Measurements from ENCODE around the gene NNMT.

Gene NNMT

GRCh38 chr11:114342476-114342875 lies 46.3 kb downstream of the NNMT start:
- Histone ChIP-seq H3K4me1 (ENCODE audit: control insufficient read depth, insufficient read depth, low read length) (no peaks in the 10 kb centered on the region), H3K4me3 (ENCODE audit: insufficient read depth, low read depth, low read length) (no peak overlapping the region), H3K27me3 (ENCODE audit: control insufficient read depth, insufficient read depth, low read length, poor library complexity, severe bottlenecking) (no peaks in the 10 kb centered on the region), H3K9me3 (ENCODE audit: control insufficient read depth, low read length) (no peaks in the 10 kb centered on the region), H3K36me3 (ENCODE audit: control insufficient read depth, insufficient read depth, low read length) (no peaks in the 10 kb centered on the region), H3K27ac (ENCODE audit: insufficient read depth, low read depth, low read length, poor library complexity, severe bottlenecking) (no peak overlapping the region)
- WGBS, 2 experiments = 93 to 96% methylated on average over 2 of the region's 2 CpGs

- Histone ChIP-seq H3K36me3 (ENCODE audit: control insufficient read depth, insufficient read depth, low read length) (no peaks in the 10 kb centered on the region), H3K27me3 (ENCODE audit: control insufficient read depth, insufficient read depth, low read length, poor library complexity, severe bottlenecking) (no peaks in the 10 kb centered on the region), H3K4me1 (ENCODE audit: control insufficient read depth, insufficient read depth, low read length) (no peaks in the 10 kb centered on the region), H3K4me3 (ENCODE audit: insufficient read depth, low read depth, low read length) (no peak overlapping the region), H3K9me3 (ENCODE audit: control insufficient read depth, low read length) (no peaks in the 10 kb centered on the region), H3K27ac (ENCODE audit: insufficient read depth, low read depth, low read length, poor library complexity, severe bottlenecking) (no peak overlapping the region)
- WGBS, 2 experiments = 93% methylated on average over 6 of the region's 6 CpGs
Observed at GRCh38 chr11:114343020-114343419, 46.8 kb downstream of the NNMT start.

GRCh38 chr11:114343493-114343892 lies 47.3 kb downstream of the NNMT start:
- WGBS, 2 experiments = 89% methylated on average over 3 to 4 of the region's 4 CpGs
- H3K4me1 ChIP-seq (ENCODE audit: control insufficient read depth, insufficient read depth, low read length) = no peaks in the 10 kb centered on the region
- H3K27ac ChIP-seq (ENCODE audit: insufficient read depth, low read depth, low read length, poor library complexity, severe bottlenecking) = no peak overlapping the region
- H3K9me3 ChIP-seq (ENCODE audit: control insufficient read depth, low read length) = no peaks in the 10 kb centered on the region
- no peak overlapping the region for H3K4me3 ChIP-seq (ENCODE audit: insufficient read depth, low read depth, low read length)
- H3K27me3 ChIP-seq (ENCODE audit: control insufficient read depth, insufficient read depth, low read length, poor library complexity, severe bottlenecking) = no peaks in the 10 kb centered on the region
- no peaks in the 10 kb centered on the region for H3K36me3 ChIP-seq (ENCODE audit: control insufficient read depth, insufficient read depth, low read length)

GRCh38 chr11:114344494-114344893 lies 48.3 kb downstream of the NNMT start:
- H3K27ac ChIP-seq (ENCODE audit: insufficient read depth, low read depth, low read length, poor library complexity, severe bottlenecking) = no peak overlapping the region
- no peaks in the 10 kb centered on the region for H3K9me3 ChIP-seq (ENCODE audit: control insufficient read depth, low read length)
- 77 to 87% methylated on average over 4 of the region's 4 CpGs for WGBS, 2 experiments
- H3K36me3 ChIP-seq (ENCODE audit: control insufficient read depth, insufficient read depth, low read length) = no peaks in the 10 kb centered on the region
- no peak overlapping the region for H3K4me3 ChIP-seq (ENCODE audit: insufficient read depth, low read depth, low read length)
- no peaks in the 10 kb centered on the region for H3K27me3 ChIP-seq (ENCODE audit: control insufficient read depth, insufficient read depth, low read length, poor library complexity, severe bottlenecking)
- H3K4me1 ChIP-seq (ENCODE audit: control insufficient read depth, insufficient read depth, low read length) = no peaks in the 10 kb centered on the region

- Histone ChIP-seq H3K27me3 (ENCODE audit: control insufficient read depth, insufficient read depth, low read length, poor library complexity, severe bottlenecking) (no peaks in the 10 kb centered on the region), H3K4me3 (ENCODE audit: insufficient read depth, low read depth, low read length) (no peak overlapping the region), H3K36me3 (ENCODE audit: control insufficient read depth, insufficient read depth, low read length) (no peaks in the 10 kb centered on the region), H3K27ac (ENCODE audit: insufficient read depth, low read depth, low read length, poor library complexity, severe bottlenecking) (no peak overlapping the region), H3K4me1 (ENCODE audit: control insufficient read depth, insufficient read depth, low read length) (no peaks in the 10 kb centered on the region), H3K9me3 (ENCODE audit: control insufficient read depth, low read length) (no peaks in the 10 kb centered on the region)
- WGBS, 2 experiments = 75 to 82% methylated on average over 3 of the region's 3 CpGs
Observed at GRCh38 chr11:114345575-114346222, 49.5 kb downstream of the NNMT start.

- H3K9me3 ChIP-seq (ENCODE audit: control insufficient read depth, low read length) = no peaks in the 10 kb centered on the region
- no peaks in the 10 kb centered on the region for H3K36me3 ChIP-seq (ENCODE audit: control insufficient read depth, insufficient read depth, low read length)
- WGBS, 2 experiments = 83 to 84% methylated on average over 1 to 4 of the region's 4 CpGs
- H3K27ac ChIP-seq (ENCODE audit: insufficient read depth, low read depth, low read length, poor library complexity, severe bottlenecking) = no peak overlapping the region
- no peaks in the 10 kb centered on the region for H3K4me1 ChIP-seq (ENCODE audit: control insufficient read depth, insufficient read depth, low read length)
- H3K4me3 ChIP-seq (ENCODE audit: insufficient read depth, low read depth, low read length) = no peak overlapping the region
- H3K27me3 ChIP-seq (ENCODE audit: control insufficient read depth, insufficient read depth, low read length, poor library complexity, severe bottlenecking) = no peaks in the 10 kb centered on the region
Observed at GRCh38 chr11:114346709-114347141, 50.5 kb downstream of the NNMT start.

GRCh38 chr11:114348200-114349191 lies 52.3 kb downstream of the NNMT start:
- no peaks in the 10 kb centered on the region for H3K27me3 ChIP-seq (ENCODE audit: control insufficient read depth, insufficient read depth, low read length, poor library complexity, severe bottlenecking)
- WGBS, 2 experiments = 83 to 85% methylated on average over 13 of the region's 13 CpGs
- no peak overlapping the region for H3K27ac ChIP-seq (ENCODE audit: insufficient read depth, low read depth, low read length, poor library complexity, severe bottlenecking)
- H3K9me3 ChIP-seq (ENCODE audit: control insufficient read depth, low read length) = no peaks in the 10 kb centered on the region
- H3K4me3 ChIP-seq (ENCODE audit: insufficient read depth, low read depth, low read length) = no peak overlapping the region
- no peaks in the 10 kb centered on the region for H3K4me1 ChIP-seq (ENCODE audit: control insufficient read depth, insufficient read depth, low read length)
- H3K36me3 ChIP-seq (ENCODE audit: control insufficient read depth, insufficient read depth, low read length) = no peaks in the 10 kb centered on the region

- Histone ChIP-seq H3K27me3 (ENCODE audit: control insufficient read depth, insufficient read depth, low read length, poor library complexity, severe bottlenecking) (no peaks in the 10 kb centered on the region), H3K27ac (ENCODE audit: insufficient read depth, low read depth, low read length, poor library complexity, severe bottlenecking) (no peak overlapping the region), H3K4me1 (ENCODE audit: control insufficient read depth, insufficient read depth, low read length) (no peaks in the 10 kb centered on the region), H3K9me3 (ENCODE audit: control insufficient read depth, low read length) (no peaks in the 10 kb centered on the region), H3K4me3 (ENCODE audit: insufficient read depth, low read depth, low read length) (no peak overlapping the region), H3K36me3 (ENCODE audit: control insufficient read depth, insufficient read depth, low read length) (no peaks in the 10 kb centered on the region)
- 89 to 93% methylated on average over 10 of the region's 10 CpGs for WGBS, 2 experiments
Observed at GRCh38 chr11:114350022-114350421, 53.8 kb downstream of the NNMT start.

GRCh38 chr11:114353443-114353842 lies 57.2 kb downstream of the NNMT start:
- whole genome bisulfite sequencing, 2 experiments = 96 to 100% methylated on average over 3 of the region's 3 CpGs
- Histone ChIP-seq H3K9me3 (ENCODE audit: control insufficient read depth, low read length) (no peaks in the 10 kb centered on the region), H3K27ac (ENCODE audit: insufficient read depth, low read depth, low read length, poor library complexity, severe bottlenecking) (no peak overlapping the region), H3K27me3 (ENCODE audit: control insufficient read depth, insufficient read depth, low read length, poor library complexity, severe bottlenecking) (no peaks in the 10 kb centered on the region), H3K4me1 (ENCODE audit: control insufficient read depth, insufficient read depth, low read length) (no peaks in the 10 kb centered on the region), H3K4me3 (ENCODE audit: insufficient read depth, low read depth, low read length) (no peak overlapping the region), H3K36me3 (ENCODE audit: control insufficient read depth, insufficient read depth, low read length) (no peaks in the 10 kb centered on the region)

GRCh38 chr11:114354076-114354475 lies 57.9 kb downstream of the NNMT start:
- Histone ChIP-seq H3K4me1 (ENCODE audit: control insufficient read depth, insufficient read depth, low read length) (no peaks in the 10 kb centered on the region), H3K36me3 (ENCODE audit: control insufficient read depth, insufficient read depth, low read length) (no peaks in the 10 kb centered on the region), H3K4me3 (ENCODE audit: insufficient read depth, low read depth, low read length) (no peak overlapping the region), H3K9me3 (ENCODE audit: control insufficient read depth, low read length) (no peaks in the 10 kb centered on the region), H3K27ac (ENCODE audit: insufficient read depth, low read depth, low read length, poor library complexity, severe bottlenecking) (no peak overlapping the region), H3K27me3 (ENCODE audit: control insufficient read depth, insufficient read depth, low read length, poor library complexity, severe bottlenecking) (no peaks in the 10 kb centered on the region)
- 88 to 94% methylated on average over 3 of the region's 3 CpGs for WGBS, 2 experiments

All from ectodermal cell (in vitro differentiated cells).